Ovary (tissue), 9 donors: ENCODE results near the gene FAM237B. TPM values are rescaled to one million over a fixed set of nuclear protein-coding genes. Genes with fewer than 3 reads are reported as not detected.

ENCODE experiments used
- DNase-seq, 5 donors: peaks; one replicate each; pipeline ENCODE4 v3.0.0-alpha.2; 2019 to 2020
- H3K27ac ChIP-seq, 2 donors: fragments of 200-600 bp; one replicate each; pipeline versions ENCODE4 v1.5.1 to v1.8.0; 2019 to 2022
- H3K27me3 ChIP-seq: fragments of 200-600 bp; one replicate; pipeline ENCODE4 v1.8.0; 2022
- H3K36me3 ChIP-seq: fragments of 200-600 bp; sonication (generic); one replicate; pipeline ENCODE4 v1.5.1; 2019
- H3K4me1 ChIP-seq: one replicate; pipeline ENCODE4 v1.8.1; 2013; ENCODE audit warnings: mild to moderate bottlenecking, moderate library complexity; ENCODE audit not compliant: insufficient read depth
- H3K4me3 ChIP-seq: fragments of 200-600 bp; sonication (generic); one replicate; pipeline ENCODE4 v1.5.1; 2017
- H3K9me3 ChIP-seq, 2 donors: fragments of 200-600 bp in 1 of 2; sonication (generic) in 1 of 2; one replicate each; pipeline versions ENCODE4 v1.5.1 to v1.8.1; 2013 to 2019; ENCODE audit warnings: mild to moderate bottlenecking in 1 of 2, moderate library complexity in 1 of 2
- EP300 ChIP-seq: sonication (generic); formaldehyde crosslinking; IDR thresholded peaks from one replicate; pipeline ENCODE4 v1.6.1; 2017; ENCODE audit warnings: antibody characterized with exemption
- POLR2A ChIP-seq: fragments of 450-650 bp; IDR thresholded peaks from one replicate; pipeline ENCODE4 v1.6.1; 2017; ENCODE audit warnings: antibody characterized with exemption, mild to moderate bottlenecking, moderate library complexity
- WGBS, 3 donors: extraction: QIAGEN DNeasy Blood & Tissue Kit in 1 of 3; methylation state at CpG; one replicate each; pipeline versions ENCODE4 v1.1.5 to v1.1.7; 2013 to 2017; 5-methylcytosine and 5-hydroxymethylcytosine counted together
- intact Hi-C, 4 donors: fragments of 100-400 bp; cut with DNase I; formaldehyde crosslinking; loops; one replicate each; pipeline versions ENCODE4 v1.11.0 to v1.15.1; 2022 to 2023
- polyA plus RNA-seq, 2 donors: library from polyadenylated mRNA; stranded (reverse); fragments of 200-250 nt in 1 of 2; fragments of 350-450 nt in 1 of 2; fragmentation: Illumina TruSeq in 1 of 2; extraction: RNeasy Lipid Tissue Mini Kit (QIAGEN cat#74804) in 1 of 2; gene quantifications; one replicate each; pipeline ENCODE4 v1.2.3, GENCODE V29; 2013 to 2014
- total RNA-seq, 7 donors: library from RNA; depleted of rRNA in 2 of 7; stranded (reverse); fragments of >200 nt in 2 of 7; fragmentation: NEBNext Ultra II Directional in 3 of 7; extraction: Animal tissue kit (Norgen Biotek cat#: 25700) in 3 of 7; gene quantifications; one replicate each; pipeline versions ENCODE4 v1.1.0 to v1.2.4, GENCODE V29; 2016 to 2023
- TF ChIP-seq, protein P1 (sequence below), 3 donors: fragments of 450-650 bp in 2 of 3; fragments of 200-600 bp in 1 of 3; IDR thresholded peaks; one replicate each; pipeline versions ENCODE4 v1.5.1 to v1.8.0; 2016 to 2022; ENCODE audit warnings: antibody characterized with exemption in 3 of 3, mild to moderate bottlenecking in 1 of 3
- donor health status: DM: no; HTN: no; CAD: no; lungs with moderate emphysema.
- donor health status: DM: no; HTN: no; CAD: no.
- donor health status: Bipolar disorder and iron deficiency.
- donor health status: DM: yes; HTN: yes; CAD: no.
- donor health status: DM: no; HTN: no; CAD: no.
- donor health status: DM: yes; HTN: yes; CAD: no.

The FAM237B gene
- total and polyA plus RNA-seq, 9 donors: not detected

DNA sequence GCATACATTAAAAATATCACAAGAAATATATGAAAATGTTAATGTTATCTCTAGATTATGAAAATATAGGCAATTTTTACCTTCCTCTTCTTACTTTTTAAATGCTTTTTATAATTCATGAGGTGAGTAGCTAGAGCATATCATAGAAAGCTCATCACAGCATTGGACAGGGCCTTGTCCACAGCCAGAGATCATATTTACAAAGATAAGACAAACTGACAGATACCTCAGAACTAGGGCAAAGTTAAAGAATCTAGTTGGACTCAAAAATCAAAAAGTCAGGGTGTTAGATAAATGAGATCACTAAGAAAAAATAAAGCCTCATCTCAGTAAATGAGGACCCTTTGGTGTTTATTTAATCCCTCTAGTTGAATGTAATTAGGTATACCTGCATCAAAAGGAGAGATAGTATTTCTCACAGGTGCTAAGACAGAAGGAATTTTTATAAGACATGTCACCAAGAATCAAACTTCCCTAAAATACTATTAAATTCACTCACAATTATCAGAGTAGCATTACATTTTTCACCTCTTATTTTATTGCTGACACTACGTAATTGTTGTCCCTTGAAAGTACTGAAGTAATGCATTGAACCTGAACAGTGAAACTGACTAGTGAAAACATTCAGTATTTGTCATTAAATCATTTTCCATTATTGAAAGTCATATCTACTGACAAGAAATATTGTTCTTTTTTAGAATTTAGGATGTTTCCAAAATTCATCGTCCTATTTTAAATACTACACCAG is 50.5 kb downstream of the FAM237B start:
- WGBS, 3 donors: 95 to 98% (median 97%) methylated on average over 2 of the region's 2 CpGs
- H3K9me3 ChIP-seq: no peaks in the 10 kb centered on the region
- no peaks in the 10 kb centered on the region for H3K4me1 ChIP-seq
- no peak overlapping the region for H3K4me3 ChIP-seq
- no peak overlapping the region for H3K27ac ChIP-seq
- DNase-seq: no peak
- no peaks in the 10 kb centered on the region for H3K36me3 ChIP-seq
- no peaks in the 10 kb centered on the region for H3K27me3 ChIP-seq
- TF ChIP-seq, protein P1, sequence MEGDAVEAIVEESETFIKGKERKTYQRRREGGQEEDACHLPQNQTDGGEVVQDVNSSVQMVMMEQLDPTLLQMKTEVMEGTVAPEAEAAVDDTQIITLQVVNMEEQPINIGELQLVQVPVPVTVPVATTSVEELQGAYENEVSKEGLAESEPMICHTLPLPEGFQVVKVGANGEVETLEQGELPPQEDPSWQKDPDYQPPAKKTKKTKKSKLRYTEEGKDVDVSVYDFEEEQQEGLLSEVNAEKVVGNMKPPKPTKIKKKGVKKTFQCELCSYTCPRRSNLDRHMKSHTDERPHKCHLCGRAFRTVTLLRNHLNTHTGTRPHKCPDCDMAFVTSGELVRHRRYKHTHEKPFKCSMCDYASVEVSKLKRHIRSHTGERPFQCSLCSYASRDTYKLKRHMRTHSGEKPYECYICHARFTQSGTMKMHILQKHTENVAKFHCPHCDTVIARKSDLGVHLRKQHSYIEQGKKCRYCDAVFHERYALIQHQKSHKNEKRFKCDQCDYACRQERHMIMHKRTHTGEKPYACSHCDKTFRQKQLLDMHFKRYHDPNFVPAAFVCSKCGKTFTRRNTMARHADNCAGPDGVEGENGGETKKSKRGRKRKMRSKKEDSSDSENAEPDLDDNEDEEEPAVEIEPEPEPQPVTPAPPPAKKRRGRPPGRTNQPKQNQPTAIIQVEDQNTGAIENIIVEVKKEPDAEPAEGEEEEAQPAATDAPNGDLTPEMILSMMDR (IDR thresholded peaks at IDR 0.05): no peak
- TF ChIP-seq POLR2A (no peak), EP300 (no peak)
- intact Hi-C loops: no loop called here

DNA sequence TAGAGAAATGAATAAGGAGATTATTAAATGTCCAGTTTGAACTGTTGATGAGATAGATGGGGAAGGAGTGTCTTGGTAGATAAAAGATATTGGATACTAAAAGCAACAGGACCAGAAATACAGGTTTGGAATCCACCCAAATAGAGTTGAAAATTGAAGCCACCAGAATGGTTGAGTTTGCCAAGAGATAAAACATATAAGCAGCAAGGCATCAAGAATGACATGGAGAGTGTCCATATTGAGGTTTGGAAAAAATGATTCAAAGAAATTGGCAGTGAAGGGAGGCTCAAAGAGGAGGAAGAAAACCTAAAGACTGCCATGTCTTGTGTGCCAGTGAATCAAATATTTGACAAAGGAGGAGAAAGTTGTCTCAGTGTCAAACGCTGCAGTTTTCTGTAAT is 51.9 kb downstream of the FAM237B start:
- no peak for TF ChIP-seq EP300
- TF ChIP-seq, protein P1 (IDR thresholded peaks at IDR 0.05): no peak
- no peak for TF ChIP-seq POLR2A
- Histone ChIP-seq H3K4me3 (no peak overlapping the region), H3K4me1 (no peaks in the 10 kb centered on the region), H3K9me3 (no peaks in the 10 kb centered on the region), H3K27ac (no peak overlapping the region), H3K27me3 (no peaks in the 10 kb centered on the region), H3K36me3 (no peaks in the 10 kb centered on the region)
- 82 to 96% (median 88%) methylated on average over 1 of the region's 1 CpG for WGBS, 3 donors
- no peak for DNase-seq
- intact Hi-C loops: loop anchor here in 2 of 4 donors (10.0 kb wide), 2 partner anchors 114 to 156 kb away; partner anchors contain the start of gene STEAP1 (in 1 of the 2)

DNA sequence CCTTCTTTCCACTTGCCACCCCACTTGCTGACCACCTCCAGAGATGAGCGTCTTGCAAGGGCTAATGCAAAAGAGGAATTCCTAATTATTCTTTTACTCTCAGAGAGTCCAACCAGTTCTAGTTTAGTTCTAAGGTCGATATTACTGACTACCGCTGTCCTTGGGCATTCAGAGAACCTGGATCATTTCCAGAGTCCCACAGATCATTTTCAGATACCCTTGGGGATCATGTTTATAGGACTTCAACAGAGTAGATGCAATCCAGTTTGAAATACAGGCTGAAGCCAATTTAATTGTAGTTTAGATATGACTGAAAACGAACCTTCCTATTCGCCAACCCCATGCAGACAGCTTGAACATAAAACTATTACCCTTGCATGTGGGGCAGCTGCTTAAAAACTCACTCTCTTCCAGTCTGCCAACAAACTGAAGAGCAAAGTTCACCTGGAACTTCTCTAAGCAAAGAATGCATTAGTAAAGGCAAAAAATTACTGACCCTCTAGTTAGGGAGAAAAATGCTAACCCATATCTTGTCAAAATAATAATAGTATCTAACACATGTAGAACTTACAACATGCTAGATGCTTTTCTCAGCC is 53.7 kb downstream of the FAM237B start:
- no peaks in the 10 kb centered on the region for H3K4me1 ChIP-seq
- intact Hi-C loops: loop anchor here in 2 of 4 donors (10.0 kb wide), 2 partner anchors 113 to 157 kb away; partner anchors contain the start of gene STEAP1 (in 1 of the 2)
- TF ChIP-seq, protein P1 (IDR thresholded peaks at IDR 0.05): no peak
- TF ChIP-seq POLR2A (no peak), EP300 (no peak)
- H3K4me3 ChIP-seq: no peak overlapping the region
- DNase-seq: no peak
- WGBS, 3 donors: 52 to 68% (median 62%) methylated on average over 5 of the region's 5 CpGs
- H3K27ac ChIP-seq: no peak overlapping the region
- H3K36me3 ChIP-seq: no peaks in the 10 kb centered on the region
- H3K9me3 ChIP-seq: no peaks in the 10 kb centered on the region
- no peaks in the 10 kb centered on the region for H3K27me3 ChIP-seq

DNA sequence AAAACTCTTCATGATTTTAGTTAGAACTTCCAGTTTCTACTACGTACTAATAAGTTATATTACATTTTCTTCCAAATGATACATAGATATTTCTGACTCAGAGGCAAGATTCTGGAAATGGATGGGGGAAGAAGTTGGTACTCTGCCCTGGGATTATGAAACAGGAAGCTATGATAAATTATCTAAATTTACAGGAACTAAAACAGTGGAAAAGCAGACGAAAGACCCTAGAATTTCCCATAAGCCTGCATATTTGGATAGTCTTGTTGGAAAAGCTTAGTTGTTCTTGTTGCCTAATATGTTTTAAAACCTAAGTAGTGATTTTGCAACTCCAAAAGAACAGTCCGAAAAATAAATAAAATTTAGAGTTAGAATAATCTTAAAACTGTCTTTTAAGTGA is 54.3 kb downstream of the FAM237B start:
- intact Hi-C loops: loop anchor here in 2 of 4 donors (10.0 kb wide), 2 partner anchors 112 to 158 kb away; partner anchors contain the start of gene STEAP1 (in 1 of the 2)

More for the DNA sequence above, 54.3 kb downstream of the FAM237B start:
- Histone ChIP-seq H3K27me3 (no peaks in the 10 kb centered on the region), H3K9me3 (no peaks in the 10 kb centered on the region), H3K4me3 (no peak overlapping the region), H3K4me1 (no peaks in the 10 kb centered on the region), H3K27ac (no peak overlapping the region), H3K36me3 (no peaks in the 10 kb centered on the region)
- TF ChIP-seq, protein P1 (IDR thresholded peaks at IDR 0.05): no peak
- TF ChIP-seq EP300: peak; percentile 75
- DNase-seq: peak in 1 of 5 donors; percentile 35
- 12 to 37% (median 25%) methylated on average over 3 of the region's 3 CpGs for WGBS, 3 donors

Other genes starting within 250 kb of the FAM237B start
- gene STEAP1, start 166.8 kb downstream of the FAM237B start, total RNA-seq: 10 to 100 TPM in 4 of 7 donors, 1 to 10 TPM in 3; 4.8 to 15.5 (median 10.5) TPM
- 10 to 100 TPM in 1 of 2 donors, 1 to 10 TPM in 1; 6.0 to 10.8 TPM for gene STEAP1, start 166.8 kb downstream of the FAM237B start, polyA plus RNA-seq
- 10 to 100 TPM; 21.1 to 47.1 (median 27.6) TPM for gene STEAP2, start 109.6 kb downstream of the FAM237B start, total RNA-seq
- gene STEAP2, start 109.6 kb downstream of the FAM237B start, polyA plus RNA-seq: 10 to 100 TPM in 1 of 2 donors, 1 to 10 TPM in 1; 10.0 to 15.7 TPM
- gene CFAP69, start 76.1 kb downstream of the FAM237B start, total RNA-seq: 10 to 100 TPM in 5 of 7 donors, 1 to 10 TPM in 2; 7.0 to 37.9 (median 11.2) TPM
- 1 to 10 TPM; 3.1 to 6.3 TPM for gene CFAP69, start 76.1 kb downstream of the FAM237B start, polyA plus RNA-seq
- 10 to 100 TPM; 11.5 to 36.6 (median 25.0) TPM for gene GTPBP10, start 25.4 kb upstream of the FAM237B start, total RNA-seq
- gene GTPBP10, start 25.4 kb upstream of the FAM237B start, polyA plus RNA-seq: 10 to 100 TPM in 1 of 2 donors, 1 to 10 TPM in 1; 7.7 to 13.9 TPM
- 10 to 100 TPM; 27.6 to 34.6 (median 29.9) TPM for gene CLDN12, start 82.2 kb upstream of the FAM237B start, total RNA-seq
- gene CLDN12, start 82.2 kb upstream of the FAM237B start, polyA plus RNA-seq: 10 to 100 TPM; 17.9 to 27.3 TPM
- not detected for gene PTTG1IP2, start 148.3 kb upstream of the FAM237B start, total RNA-seq
- not detected for gene PTTG1IP2, start 148.3 kb upstream of the FAM237B start, polyA plus RNA-seq